ENCODE measurements around the gene PYGB. TPM values are rescaled to one million over a fixed set of nuclear protein-coding genes. Genes with fewer than 3 reads are reported as not detected.

PYGB gene
- total and polyA plus RNA-seq, 2 donors (not counting 1 experiment from before 2014, with no cell fraction given) = 22.5 to 30.6 TPM

DNA sequence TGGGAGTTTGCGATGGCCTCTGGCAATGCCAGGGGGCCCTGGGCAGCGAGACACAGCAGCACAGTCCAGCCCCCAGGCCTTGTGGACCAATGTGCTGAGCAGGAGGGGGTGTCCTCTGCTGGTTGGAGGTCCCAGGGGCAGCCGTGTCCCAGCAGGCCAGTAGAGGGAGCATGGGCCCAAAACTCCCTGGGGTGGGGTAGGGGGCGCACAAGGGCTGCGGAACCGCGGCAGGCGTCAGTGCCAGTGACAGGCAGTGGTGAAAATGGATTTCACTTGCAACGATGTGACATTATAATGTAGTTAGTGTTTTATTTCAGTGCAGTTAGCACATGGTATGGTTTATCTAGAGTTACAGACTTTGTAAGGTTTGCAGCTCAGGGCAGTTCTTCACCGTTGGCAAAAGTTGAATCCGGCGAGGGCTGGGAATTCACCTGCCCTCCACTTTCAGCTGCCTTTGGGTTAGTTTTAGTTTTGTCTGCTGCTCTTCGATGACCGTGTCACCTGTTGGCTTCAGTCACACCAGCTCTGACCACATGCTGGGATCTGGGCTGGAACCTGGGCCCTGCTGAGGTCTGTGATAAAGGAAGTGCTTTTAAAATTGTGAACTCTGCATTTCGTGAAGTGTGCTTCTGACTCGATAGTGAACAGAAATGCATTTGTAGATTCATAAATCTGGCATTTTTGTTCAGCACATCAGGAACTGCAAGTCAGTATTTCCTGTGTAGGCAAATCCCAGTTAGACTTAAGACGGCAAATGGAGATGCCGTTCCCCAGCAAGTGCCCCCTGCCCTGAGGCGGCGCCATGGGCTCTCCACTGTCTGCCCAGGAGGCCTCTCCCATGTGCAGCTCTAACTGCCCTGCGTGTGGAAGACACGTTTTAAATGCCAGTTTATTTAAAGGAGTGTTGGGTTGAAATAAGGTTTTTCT is 46.8 kb downstream of the PYGB start:
- Histone ChIP-seq H3K27me3 (replicated peaks in 1 of 4; ENCODE audit: control extremely low read depth in 1 of 4, control insufficient read depth in 3 of 4, insufficient read depth in 4 of 4, low read length in 3 of 4) (no peaks in the 10 kb centered on the region), H3K79me2 (ENCODE audit: control insufficient read depth, insufficient read depth, low read length) (no peaks in the 10 kb centered on the region), H3K36me3 (replicated peaks in 1 of 2; ENCODE audit: control extremely low read depth in 1 of 2, control insufficient read depth in 1 of 2, extremely low read depth in 1 of 2, insufficient read depth in 2 of 2, low read length in 1 of 2) (peaks cover 0 to 16% of the 10 kb centered on the region in 2 experiments), H3K4me1 (ENCODE audit: control insufficient read depth in 2 of 2, insufficient read depth in 2 of 2, low read length in 2 of 2) (peaks cover 0 to 18% of the 10 kb centered on the region in 2 donors), H3K4me2 (replicated peaks; ENCODE audit: low read depth, low read length, poor library complexity, severe bottlenecking) (peak overlapping the region; percentile 15), H3K27ac (ENCODE audit: low read length in 2 of 2) (no peak overlapping the region), H3K9me3 (ENCODE audit: control extremely low read depth in 1 of 3, control insufficient read depth in 2 of 3, insufficient read depth in 1 of 3, low read length in 2 of 3) (no peaks in the 10 kb centered on the region), H3K4me3 (ENCODE audit: control extremely low read depth in 1 of 5, extremely low read depth in 1 of 5, insufficient read depth in 1 of 5, low read depth in 2 of 5, low read length in 4 of 5) (no peak overlapping the region), H2AFZ (ENCODE audit: insufficient read depth, low read depth, low read length, poor library complexity, severe bottlenecking) (no peak overlapping the region), H3K9ac (ENCODE audit: low read length) (no peak overlapping the region), H4K20me1 (ENCODE audit: control insufficient read depth, insufficient read depth, low read length, poor library complexity, severe bottlenecking) (no peaks in the 10 kb centered on the region)
- intact Hi-C loops (cut with micrococcal nuclease) = loop anchor here (1.0 to 2.0 kb wide), 2 partner anchors 96 to 105 kb away; partner anchors contain the start of gene ABHD12
- DNase-seq = peak; percentile 75
- ChIA-PET POLR2A (no interaction called here), CTCF (interaction anchor here (0.6 to 5.1 kb wide), 13 partner anchors 15 to 300 kb away, joined by 3 to 133 read pairs (median 3); partner anchors contain the start of genes ABHD12 and GINS1)
- WGBS (ENCODE audit: insufficient coverage) = 61% methylated on average over 21 of the region's 22 CpGs
- peak; percentile 95 for ATAC-seq (ENCODE audit: low read depth)
- H3K9me3 Mint-ChIP-seq (ENCODE audit: insufficient read depth) = no peaks in the 10 kb centered on the region
- no peak overlapping the region for H3K4me3 Mint-ChIP-seq
- TF ChIP-seq, protein P1, sequence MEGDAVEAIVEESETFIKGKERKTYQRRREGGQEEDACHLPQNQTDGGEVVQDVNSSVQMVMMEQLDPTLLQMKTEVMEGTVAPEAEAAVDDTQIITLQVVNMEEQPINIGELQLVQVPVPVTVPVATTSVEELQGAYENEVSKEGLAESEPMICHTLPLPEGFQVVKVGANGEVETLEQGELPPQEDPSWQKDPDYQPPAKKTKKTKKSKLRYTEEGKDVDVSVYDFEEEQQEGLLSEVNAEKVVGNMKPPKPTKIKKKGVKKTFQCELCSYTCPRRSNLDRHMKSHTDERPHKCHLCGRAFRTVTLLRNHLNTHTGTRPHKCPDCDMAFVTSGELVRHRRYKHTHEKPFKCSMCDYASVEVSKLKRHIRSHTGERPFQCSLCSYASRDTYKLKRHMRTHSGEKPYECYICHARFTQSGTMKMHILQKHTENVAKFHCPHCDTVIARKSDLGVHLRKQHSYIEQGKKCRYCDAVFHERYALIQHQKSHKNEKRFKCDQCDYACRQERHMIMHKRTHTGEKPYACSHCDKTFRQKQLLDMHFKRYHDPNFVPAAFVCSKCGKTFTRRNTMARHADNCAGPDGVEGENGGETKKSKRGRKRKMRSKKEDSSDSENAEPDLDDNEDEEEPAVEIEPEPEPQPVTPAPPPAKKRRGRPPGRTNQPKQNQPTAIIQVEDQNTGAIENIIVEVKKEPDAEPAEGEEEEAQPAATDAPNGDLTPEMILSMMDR (IDR thresholded peaks at IDR 0.05) = peak; percentile 73
- TF ChIP-seq EZH2 (IDR thresholded peaks at IDR 0.05; ENCODE audit: borderline replicate concordance, insufficient read depth, low read depth, low read length, poor library complexity, severe bottlenecking) = no peak
- H3K27me3 Mint-ChIP-seq = no peaks in the 10 kb centered on the region
- H3K27ac Mint-ChIP-seq = no peak overlapping the region
- peaks cover 11% of the 10 kb centered on the region for H3K4me1 Mint-ChIP-seq

Measured in B cell (primary cell).